K562 (cell line): ENCODE results near the gene ZDHHC22. TPM values are rescaled to one million over a fixed set of nuclear protein-coding genes. Genes with fewer than 3 reads are reported as not detected.

Experiments used
- CCAR2 ChIP-seq: fragments of 200-400 bp; formaldehyde crosslinking; IDR thresholded peaks from 2 replicates; pipeline ENCODE4 v1.6.1; 2017; ENCODE audit warnings: mild to moderate bottlenecking, low read depth, low read length
- CREB3L1 ChIP-seq: fragments of 450-650 bp; IDR thresholded peaks from 2 replicates; pipeline ENCODE4 v1.6.1; 2014; ENCODE audit warnings: low read depth, mild to moderate bottlenecking, moderate library complexity, borderline replicate concordance
- DNMT1 ChIP-seq: fragments of 450-650 bp; IDR thresholded peaks from 2 replicates; pipeline ENCODE4 v1.6.1; 2016; ENCODE audit warnings: antibody characterized with exemption, mild to moderate bottlenecking
- FOXJ2 ChIP-seq: fragments of 200-800 bp; sonication (Bioruptor generic); IDR thresholded peaks from 2 replicates; pipeline ENCODE4 v1.6.1; 2016; ENCODE audit warnings: missing genetic modification characterization, missing compliant biosample characterization
- GABPA ChIP-seq: fragments of 200-800 bp; sonication (Bioruptor generic); conservative IDR thresholded peaks from 2 replicates; pipeline ENCODE4 v1.6.1; 2016; ENCODE audit warnings: low read depth, missing genetic modification characterization, missing compliant biosample characterization
- LARP7 ChIP-seq: fragments of 450-650 bp; IDR thresholded peaks from 2 replicates; pipeline ENCODE4 v1.6.1; 2016
- MAFF ChIP-seq: IDR thresholded peaks from 2 replicates; pipeline ENCODE4 v1.6.1; 2012; ENCODE audit warnings: low read length, improper control_type of control experiment
- MEIS2 ChIP-seq: fragments of 450-650 bp; IDR thresholded peaks from 2 replicates; pipeline ENCODE4 v1.6.1; 2014; ENCODE audit warnings: mild to moderate bottlenecking; ENCODE audit not compliant: partially characterized antibody
- NELFE ChIP-seq: IDR thresholded peaks from 2 replicates; pipeline ENCODE4 v1.6.1; 2011; ENCODE audit warnings: mild to moderate bottlenecking; ENCODE audit not compliant: insufficient read depth, insufficient read length
- NR1H2 ChIP-seq: sonication (generic); formaldehyde crosslinking; IDR thresholded peaks from 2 replicates; pipeline ENCODE4 v1.4.0; 2020; ENCODE audit warnings: mild to moderate bottlenecking, missing genetic modification reagents
- TCFL5 ChIP-seq: fragments of 250-450 bp; sonication (Bioruptor Pico); conservative IDR thresholded peaks from 2 replicates; pipeline ENCODE4 v1.6.1; 2021; ENCODE audit warnings: mild to moderate bottlenecking, moderate library complexity, matching md5 sums
- TFAP4 ChIP-seq: sonication (generic); formaldehyde crosslinking; IDR thresholded peaks from 2 replicates; pipeline ENCODE4 v1.8.0; 2022; ENCODE audit warnings: missing genetic modification reagents, mild to moderate bottlenecking, moderate library complexity, borderline replicate concordance
- XRCC4 ChIP-seq: IDR thresholded peaks from one replicate; pipeline ENCODE4 v1.6.1; 2011; ENCODE audit not compliant: insufficient read depth, insufficient read length; ENCODE audit errors: extremely low read depth
- ZBTB11 ChIP-seq, 3 experiments: fragments of 200-800 bp in 1 of 3; fragments of 250-450 bp in 1 of 3; fragments of 450-650 bp in 1 of 3; sonication (Bioruptor Pico) in 1 of 3; sonication (Bioruptor generic) in 1 of 3; formaldehyde crosslinking in 1 of 3; IDR thresholded peaks; 2 replicates each; pipeline versions ENCODE4 v1.6.1 to v1.8.0; 2016 to 2022; ENCODE audit warnings: mild to moderate bottlenecking in 2 of 3, missing genetic modification characterization in 2 of 3, missing compliant biosample characterization in 1 of 3, moderate library complexity in 1 of 3
- ZNF239 ChIP-seq: fragments of 250-450 bp; sonication (Bioruptor Pico); IDR thresholded peaks from 2 replicates; pipeline ENCODE4 v1.4.0; 2020; ENCODE audit warnings: mild to moderate bottlenecking
- ZNF253 ChIP-seq: fragments of 250-450 bp; sonication (Bioruptor Pico); conservative IDR thresholded peaks from 2 replicates; pipeline ENCODE4 v1.6.1; 2021; ENCODE audit warnings: mild to moderate bottlenecking
- ZNF282 ChIP-seq: sonication (generic); formaldehyde crosslinking; IDR thresholded peaks from 2 replicates; pipeline ENCODE4 v1.8.1; 2023; ENCODE audit warnings: missing genetic modification reagents
- polyA plus RNA-seq, 8 experiments: library from polyadenylated mRNA; depleted of rRNA in 4 of 8; stranded (reverse) in 5 of 8; unstranded in 3 of 8; fragments of >200 nt; fragmentation: Nextera tagmentation in 2 of 8; fragmentation: Illumina TruSeq in 1 of 8; extraction: Ambion mirVana in 2 of 8; extraction: Trizol in 1 of 8; gene quantifications; 2 replicates each; pipeline versions ENCODE4 v1.2.1 to v1.2.3, GENCODE V29; 2011 to 2014; ENCODE audit warnings: inconsistent platforms in 1 of 8, missing spikeins in 1 of 8
- total RNA-seq, 7 experiments: library from RNA; depleted of rRNA in 6 of 7; stranded (reverse); fragments of >200 nt in 6 of 7; fragmentation: Illumina TruSeq in 2 of 7; extraction: Trizol in 2 of 7; gene quantifications; 2 replicates each; pipeline versions ENCODE4 v1.2.1 to v1.2.3, GENCODE V29; 2011 to 2021; ENCODE audit warnings: low replicate concordance in 1 of 7
- TF ChIP-seq, protein P1 (sequence below): fragments of 250-450 bp; sonication (Bioruptor Pico); IDR thresholded peaks from 2 replicates; pipeline ENCODE4 v1.4.0; 2020; ENCODE audit warnings: mild to moderate bottlenecking
- TF ChIP-seq, protein P2 (sequence below): fragments of 450-650 bp; IDR thresholded peaks from 2 replicates; pipeline ENCODE4 v1.6.1; 2016; ENCODE audit warnings: missing biosample characterization, missing genetic modification characterization

ZDHHC22 gene
- total and polyA plus RNA-seq, 9 of the 15 experiments (the other 6 are each of a cell fraction or from before 2014, with no cell fraction given) = not detected

GRCh38 chr14:77097700-77098528 lies 43.7 kb downstream of the ZDHHC22 start, which contains the start of gene CIPC (continued):
- TF ChIP-seq GABPA (tag) (peak; percentile 93), CREB3L1 (peak; percentile 88), TCFL5 (CRISPR knock-in tag) (no peak), ZNF239 (CRISPR knock-in tag) (no peak), MEIS2 (peak; percentile 83), XRCC4 (no peak), DNMT1 (no peak), FOXJ2 (tag) (0 out of 2 replicates have a peak, but pooled peaks have one; percentile 24), CCAR2 (no peak), ZNF282 (CRISPR knock-in tag) (no peak; the same call in 1 of the 2 replicates), ZNF253 (no peak), MAFF (no peak), NELFE (no peak), TFAP4 (CRISPR knock-in tag) (peak; percentile 83), ZBTB11 (CRISPR knock-in tag; IDR thresholded peaks at IDR 0.05) (no peak), LARP7 (peak; percentile 92; the same call in 1 of the 2 replicates), NR1H2 (CRISPR knock-in tag) (no peak)
- TF ChIP-seq, protein P1, sequence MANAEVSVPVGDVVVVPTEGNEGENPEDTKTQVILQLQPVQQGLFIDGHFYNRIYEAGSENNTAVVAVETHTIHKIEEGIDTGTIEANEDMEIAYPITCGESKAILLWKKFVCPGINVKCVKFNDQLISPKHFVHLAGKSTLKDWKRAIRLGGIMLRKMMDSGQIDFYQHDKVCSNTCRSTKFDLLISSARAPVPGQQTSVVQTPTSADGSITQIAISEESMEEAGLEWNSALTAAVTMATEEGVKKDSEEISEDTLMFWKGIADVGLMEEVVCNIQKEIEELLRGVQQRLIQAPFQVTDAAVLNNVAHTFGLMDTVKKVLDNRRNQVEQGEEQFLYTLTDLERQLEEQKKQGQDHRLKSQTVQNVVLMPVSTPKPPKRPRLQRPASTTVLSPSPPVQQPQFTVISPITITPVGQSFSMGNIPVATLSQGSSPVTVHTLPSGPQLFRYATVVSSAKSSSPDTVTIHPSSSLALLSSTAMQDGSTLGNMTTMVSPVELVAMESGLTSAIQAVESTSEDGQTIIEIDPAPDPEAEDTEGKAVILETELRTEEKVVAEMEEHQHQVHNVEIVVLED (CRISPR knock-in tag) = peak; percentile 46
- TF ChIP-seq, protein P2, sequence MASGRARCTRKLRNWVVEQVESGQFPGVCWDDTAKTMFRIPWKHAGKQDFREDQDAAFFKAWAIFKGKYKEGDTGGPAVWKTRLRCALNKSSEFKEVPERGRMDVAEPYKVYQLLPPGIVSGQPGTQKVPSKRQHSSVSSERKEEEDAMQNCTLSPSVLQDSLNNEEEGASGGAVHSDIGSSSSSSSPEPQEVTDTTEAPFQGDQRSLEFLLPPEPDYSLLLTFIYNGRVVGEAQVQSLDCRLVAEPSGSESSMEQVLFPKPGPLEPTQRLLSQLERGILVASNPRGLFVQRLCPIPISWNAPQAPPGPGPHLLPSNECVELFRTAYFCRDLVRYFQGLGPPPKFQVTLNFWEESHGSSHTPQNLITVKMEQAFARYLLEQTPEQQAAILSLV = no peak
